NCI-H510A treated with DMSO at 0.1 percent for 48 hours (cell line): ENCODE measurements around the gene SDC3.

Experiments
- DNase-seq: peaks from one replicate; lab custom pipeline; 2025; lab: John Stamatoyannopoulos, UW

Gene SDC3

DNA sequence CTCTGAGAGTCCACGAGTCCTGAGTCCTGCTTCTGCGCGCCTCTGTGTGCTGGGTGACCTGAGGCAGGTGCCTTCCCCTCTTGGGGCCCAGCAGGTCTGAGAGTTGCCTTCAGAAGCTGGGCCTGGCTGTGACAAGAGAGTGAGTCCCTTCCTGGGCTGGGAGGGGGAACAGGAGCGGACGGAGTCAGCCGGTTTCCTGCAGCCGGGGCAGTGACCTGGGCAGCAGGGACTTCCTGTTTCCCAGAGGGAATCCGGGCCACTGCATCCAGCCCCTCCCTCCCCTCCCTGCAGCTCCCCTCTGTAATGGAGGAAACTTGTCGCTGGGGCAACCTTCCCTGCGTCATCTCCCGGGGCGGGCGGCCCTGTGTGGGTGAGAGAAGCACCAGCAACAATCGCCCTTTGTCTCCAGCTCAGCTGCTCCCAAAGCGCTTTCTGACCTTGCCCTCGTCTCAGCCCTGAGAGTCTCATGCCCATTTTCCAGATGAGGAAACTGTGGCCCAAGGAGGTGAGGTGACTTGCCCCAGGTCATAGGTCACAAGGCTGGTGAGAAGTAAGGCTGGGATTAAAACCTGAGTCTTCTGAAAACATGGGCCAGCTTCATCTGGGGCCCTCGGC is 61.1 kb downstream of the SDC3 start:
- peak; percentile 14 for DNase-seq

DNA sequence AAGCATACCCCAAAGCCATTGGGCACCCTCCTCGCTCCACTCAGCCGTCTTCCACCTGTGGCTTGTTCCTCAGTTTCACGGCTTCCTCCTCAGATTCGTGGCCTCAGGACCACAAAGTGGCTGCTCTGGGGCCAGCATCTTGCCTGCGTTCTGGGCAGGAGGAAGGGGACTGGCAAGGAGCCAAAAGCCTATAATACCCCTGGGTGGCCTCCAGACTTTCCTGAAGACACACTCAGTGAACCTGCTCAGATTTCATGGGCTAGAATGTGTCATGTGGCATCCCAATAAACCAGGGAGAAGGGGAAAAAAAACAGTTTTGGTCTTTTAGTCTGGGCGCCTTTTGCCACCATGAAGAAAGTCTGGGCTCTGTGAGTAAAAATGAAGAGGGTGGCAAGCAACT is 62.0 kb downstream of the SDC3 start:
- DNase-seq: no peak

DNA sequence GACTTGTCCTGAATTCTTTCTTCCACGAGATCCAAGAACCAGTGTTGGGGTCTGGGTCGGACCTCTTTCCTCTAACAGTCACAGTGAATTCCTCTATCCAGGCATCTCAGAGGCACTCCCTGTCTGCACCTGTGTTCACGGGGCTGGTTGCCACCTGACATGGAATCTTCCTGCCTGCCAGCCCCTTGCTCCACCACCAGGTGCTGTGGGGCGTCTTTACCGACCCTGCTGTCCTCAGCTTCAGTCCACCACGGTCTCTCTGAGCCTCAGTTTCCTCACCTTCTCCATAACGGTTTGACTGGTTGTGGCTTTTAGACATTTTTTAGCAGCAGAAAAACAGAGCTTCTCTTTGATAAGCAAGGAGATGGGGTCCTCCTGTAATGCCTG is 62.7 kb downstream of the SDC3 start:
- DNase-seq: no peak

DNA sequence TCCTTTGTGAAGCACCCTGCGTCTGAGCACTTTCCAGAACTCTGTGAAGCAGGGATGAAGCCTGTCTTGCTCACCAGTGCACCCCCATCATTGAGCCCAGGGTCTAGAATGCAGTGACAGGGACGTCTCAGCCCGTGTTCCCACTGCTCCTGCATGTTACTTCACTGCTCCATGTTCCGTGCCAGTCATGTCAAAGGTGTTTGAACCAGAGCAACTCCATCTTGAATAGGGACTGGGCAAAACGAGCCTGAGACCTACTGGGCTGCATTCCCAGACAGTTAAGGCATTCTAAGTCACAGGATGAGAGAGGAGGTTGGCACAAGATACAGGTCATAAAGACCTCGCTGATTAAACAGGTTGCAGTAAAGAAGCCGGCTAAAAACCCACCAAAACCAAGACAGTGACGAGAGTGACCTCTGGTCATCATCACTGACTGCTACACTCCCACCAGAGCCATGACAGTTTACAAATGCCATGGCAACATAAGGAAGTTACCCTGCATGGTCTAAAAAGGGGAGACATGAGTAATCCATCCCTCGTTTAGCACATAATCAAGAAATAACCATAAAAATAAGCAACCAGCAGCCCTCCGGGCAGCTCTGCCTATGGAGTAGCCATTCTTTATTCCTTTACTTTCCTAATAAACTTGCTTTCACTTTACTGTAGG is 63.2 kb downstream of the SDC3 start:
- DNase-seq: no peak

DNA sequence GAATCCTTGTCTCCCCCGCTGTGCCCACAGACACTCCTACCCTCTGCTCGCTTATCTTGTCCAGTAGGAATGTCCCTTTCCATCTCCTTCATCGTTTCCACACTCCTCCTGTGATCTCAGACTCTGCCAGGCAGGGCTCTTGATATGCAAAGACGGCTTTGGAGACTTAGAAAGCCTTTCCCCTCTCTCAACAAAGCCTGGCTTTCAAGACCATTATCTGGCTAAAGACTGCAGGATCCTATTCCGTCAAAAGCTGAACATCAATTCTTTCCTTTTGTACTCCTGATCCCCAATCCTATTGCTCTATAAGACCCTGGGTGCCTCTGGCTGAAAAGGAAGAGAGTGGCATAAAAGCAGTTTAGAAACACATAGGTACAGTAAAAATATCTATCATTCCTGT is 63.9 kb downstream of the SDC3 start:
- no peak for DNase-seq

DNA sequence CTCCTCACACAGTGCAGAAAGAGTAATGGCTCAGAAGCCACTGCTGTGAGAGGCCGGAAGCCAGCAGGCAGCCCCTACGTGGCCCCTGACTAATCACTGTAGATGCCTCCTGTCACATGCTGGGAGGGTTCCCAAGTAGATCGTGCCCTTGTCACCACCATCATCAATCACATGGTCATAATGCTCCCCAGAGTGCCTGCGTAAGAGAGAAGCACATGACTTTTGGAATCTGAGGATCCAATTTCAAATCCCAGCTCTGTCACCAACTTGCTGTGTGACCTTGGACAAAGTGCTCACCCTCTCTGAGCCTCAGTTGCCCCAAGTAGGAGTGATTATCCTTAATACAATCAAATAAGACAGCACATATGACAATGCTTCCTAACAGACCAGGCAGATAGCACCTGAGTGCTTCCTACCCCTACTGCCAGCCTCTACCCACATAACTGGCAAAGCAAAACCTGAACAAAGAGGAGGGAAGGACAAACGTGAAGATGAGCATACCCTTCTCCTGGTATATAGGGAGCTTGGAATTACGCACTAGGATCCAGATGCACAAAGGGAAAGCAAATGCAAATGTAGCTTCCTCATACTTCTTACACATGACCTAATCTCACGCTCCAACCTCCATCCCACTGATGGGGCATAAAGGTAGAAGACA is 65.7 kb downstream of the SDC3 start:
- DNase-seq: no peak

DNA sequence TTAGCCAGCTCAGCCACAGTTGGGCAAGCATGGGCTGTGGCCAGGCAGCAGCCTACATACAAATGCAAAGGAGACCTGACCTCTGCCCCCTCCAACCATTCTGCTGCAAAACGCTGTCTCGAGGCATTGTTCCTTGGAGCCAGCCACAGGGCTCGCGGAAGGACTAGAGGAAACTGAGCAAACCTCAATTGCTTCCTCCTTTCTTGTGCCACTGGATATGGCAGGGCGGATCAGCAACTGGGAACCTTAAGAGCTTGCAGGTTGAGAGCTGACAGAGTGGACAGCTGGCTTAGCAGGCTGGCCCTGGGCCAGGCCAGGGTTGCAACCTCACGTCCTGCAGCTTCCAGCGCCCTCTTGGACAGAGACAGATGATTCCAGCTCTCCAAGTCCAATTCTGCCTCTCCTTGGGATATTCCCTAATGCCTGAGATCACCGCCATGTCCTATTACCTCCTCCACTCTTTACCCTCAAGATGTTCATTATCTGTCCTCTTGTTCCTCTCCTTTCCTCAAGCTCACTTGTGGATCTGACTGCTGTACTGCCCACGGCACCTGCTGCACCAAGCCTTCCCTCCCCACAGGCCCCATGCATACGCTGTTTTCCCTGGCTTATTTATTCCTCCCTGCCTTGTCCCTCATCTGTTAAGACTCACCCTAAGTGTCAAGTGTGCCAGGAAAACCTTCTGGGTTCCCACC is 67.5 kb downstream of the SDC3 start:
- no peak for DNase-seq

DNA sequence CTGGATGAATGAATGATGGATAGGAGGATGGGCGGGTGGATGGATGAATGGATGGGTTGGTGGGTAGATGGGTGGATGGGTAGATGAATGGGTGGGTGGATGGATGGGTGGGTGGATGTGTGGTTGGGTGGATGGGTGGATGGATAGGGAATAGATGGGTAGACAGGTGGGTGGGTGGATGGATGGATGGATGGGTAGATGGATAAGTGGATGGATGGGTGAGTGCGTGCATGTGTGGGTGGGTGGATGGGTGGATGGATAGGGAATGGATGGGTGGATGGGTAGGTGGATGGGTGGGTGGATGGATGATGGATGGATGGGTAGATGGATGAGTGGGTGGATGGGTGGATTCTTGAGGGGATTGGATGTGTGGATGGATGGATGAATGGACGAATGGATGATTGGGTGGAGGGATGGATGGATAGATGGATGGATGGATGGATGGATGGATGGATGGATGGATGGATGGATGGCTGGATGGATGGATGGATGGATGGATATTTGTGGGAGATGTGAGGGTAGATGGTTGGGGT is 68.7 kb downstream of the SDC3 start:
- DNase-seq: no peak

DNA sequence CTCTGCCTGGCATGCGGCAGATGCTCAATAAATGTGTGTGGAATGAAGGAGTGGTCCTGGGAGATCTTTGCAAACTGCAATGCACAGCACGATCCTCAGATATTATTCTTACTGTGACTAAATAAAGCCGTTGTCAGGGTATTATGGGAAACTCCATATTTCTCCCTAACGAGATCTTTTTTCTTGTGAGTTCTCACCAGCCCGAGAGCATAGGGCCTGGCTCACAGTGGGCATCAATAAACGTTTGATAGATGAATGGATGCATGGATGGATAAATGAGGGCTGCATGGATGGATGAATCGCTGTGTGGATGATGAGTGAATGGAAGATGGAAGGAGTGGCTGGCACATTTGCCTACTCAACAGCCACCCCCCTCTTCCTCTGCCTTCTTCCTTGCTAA is 69.6 kb downstream of the SDC3 start:
- no peak for DNase-seq

DNA sequence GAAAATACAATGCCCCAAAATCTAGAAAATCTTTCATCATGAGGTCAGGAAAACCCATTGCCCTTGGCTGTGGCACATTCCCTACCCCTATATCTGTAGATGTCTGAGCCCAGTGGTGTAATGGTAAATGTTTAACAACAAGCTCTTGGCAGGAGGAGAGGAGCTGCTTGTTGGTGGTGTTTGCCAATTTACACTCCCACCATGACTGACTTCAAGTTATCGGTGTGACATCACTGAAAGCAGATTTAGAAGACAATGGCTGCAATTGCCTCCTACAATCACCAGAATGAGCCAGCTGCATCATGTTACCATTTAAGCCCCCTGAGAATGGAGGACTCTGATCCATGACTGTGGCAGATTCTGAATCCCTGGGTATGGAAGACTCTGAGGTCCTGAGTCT is 70.9 kb downstream of the SDC3 start:
- DNase-seq: no peak

DNA sequence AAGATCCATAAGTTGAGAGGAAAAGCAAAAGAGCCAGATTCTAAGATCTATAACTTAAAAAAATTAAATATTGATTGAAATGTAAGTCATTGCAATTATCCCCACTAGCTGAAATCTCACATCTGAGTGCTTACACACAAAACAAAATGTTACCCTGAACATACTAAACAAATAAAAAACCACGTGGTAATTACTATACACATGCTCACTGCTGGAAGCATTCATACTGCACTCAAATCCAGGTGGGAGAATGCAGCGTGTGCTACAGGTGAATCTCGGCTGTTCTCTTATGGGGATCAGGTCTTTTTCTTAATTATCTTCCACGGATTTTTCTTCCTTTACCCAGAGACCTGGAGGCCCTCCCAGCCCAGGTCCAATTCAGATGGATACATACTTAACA is 74.3 kb downstream of the SDC3 start:
- DNase-seq: no peak

DNA sequence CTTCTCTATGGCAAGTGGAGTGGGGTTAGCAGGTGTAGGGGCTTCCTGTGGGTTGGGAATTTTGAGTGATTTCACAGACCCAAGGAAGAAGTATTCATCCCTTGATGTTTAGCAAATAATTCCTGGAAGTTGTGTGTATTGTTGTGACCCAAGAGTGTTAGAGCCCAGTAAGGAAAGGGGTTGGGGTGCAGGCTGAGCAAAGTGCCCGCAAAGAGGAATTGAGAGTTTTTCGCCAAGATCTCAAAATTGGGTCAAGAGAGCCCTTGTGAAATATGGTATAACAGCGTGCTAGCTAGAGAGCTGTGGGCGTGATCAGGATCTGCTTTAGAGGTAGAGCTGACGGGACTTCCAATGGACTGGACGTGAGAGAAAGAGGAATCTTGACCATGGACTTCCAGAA is 78.0 kb downstream of the SDC3 start:
- DNase-seq: no peak

DNA sequence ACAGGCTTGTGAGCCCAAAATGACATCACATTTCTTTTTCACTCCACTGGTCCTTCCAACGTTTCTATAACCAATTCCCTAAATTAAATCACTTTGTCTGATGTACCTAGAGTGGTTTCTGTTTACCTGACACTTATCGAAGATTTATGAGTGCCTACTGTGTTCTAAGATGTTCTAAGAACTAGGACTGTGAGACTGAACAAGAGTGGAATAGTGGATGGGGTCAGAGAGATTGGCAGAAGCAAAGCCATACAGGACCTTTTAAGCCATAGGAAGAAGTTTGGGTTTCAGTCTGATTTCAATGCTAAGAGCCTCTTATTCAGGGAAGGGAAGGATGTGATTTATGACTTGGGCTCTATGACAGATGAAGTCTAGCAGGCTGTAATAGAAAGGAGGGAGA is 78.7 kb downstream of the SDC3 start:
- DNase-seq: no peak

DNA sequence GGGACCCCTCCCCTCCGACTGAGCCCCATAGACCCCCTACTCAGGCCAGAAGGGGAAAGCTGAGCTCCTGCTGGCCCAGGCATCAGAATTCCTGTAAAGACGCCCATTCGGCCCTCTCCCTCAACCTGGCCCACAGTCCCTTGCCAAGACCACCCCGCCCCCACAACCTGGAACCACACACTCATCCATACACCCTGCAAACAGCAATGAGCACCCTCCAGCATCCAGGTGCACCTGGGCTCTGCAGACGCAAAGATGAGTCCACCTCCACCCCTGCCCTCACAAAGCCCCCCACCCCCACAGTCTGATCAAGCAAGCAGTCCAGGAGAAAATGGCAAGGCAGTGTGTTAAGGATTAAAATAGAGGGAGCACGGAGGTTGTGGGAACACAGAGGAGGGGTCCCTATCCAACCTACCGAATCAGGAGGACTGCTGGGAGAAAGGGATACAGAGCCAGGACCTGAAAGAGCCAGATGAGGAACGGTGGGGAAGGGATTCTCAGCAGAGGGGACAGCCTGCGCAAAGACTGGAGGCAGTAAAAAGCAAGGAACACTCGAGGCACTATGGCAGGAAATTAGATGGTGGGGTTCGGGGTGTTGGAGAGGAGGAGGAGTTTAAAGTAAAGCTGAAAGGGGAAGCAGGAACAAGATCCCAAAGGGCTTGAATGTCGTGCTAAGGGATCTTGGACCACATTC is 83.7 kb downstream of the SDC3 start:
- no peak for DNase-seq

DNA sequence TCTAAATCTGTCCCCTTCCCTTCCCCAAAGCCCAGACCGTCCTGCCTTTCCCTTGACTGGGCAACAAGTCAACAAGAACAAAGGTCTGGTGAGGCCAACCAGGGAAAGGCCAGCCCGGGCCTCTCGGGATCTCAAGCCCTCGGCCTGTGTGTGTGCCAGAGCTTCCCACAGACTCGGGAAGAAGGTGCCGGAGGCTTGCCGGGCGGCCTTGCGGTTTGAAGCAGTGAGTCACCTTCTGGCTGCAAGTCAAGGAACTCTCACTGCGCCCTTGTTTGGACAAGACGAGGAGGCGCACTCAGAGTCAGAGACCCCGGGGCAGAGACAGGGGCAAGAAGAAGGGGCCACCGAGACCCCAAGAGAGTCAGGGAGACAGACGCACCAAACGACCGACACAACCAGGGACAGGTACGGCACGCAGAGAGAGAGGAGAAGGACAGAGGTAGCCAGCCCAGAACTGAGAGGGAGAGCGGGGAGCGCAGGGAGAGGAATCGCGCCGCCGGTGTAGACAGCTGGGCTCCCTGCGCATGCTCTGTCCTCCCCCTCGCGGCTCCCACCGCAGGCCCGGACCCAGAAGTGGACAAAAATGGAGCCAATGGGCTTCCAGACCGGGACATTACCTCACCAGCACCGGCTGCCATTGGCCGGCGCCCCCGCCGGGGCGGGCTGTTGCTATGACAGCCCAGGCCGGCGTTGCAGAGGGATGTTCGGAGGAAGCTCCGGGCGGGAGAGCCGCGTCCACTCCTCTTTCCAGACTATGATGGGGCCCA is 84.4 kb downstream of the SDC3 start:
- peak; percentile 84 for DNase-seq

DNA sequence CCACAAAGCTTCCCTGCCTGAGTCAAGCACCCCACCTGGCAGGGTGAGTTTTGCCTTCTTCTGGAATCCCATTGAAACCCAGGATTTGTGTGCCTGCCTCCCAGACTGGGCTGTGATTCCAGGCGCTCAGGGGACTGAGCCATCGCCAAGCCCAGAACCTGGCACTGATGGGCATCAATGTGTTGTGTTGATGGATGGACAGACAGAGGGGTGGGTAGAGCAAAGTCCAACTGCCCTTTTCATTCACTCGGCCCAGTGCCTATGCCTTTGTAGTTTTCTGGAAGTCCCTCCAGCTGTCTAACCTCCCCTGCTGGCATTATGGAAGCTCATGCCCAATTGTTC is 85.0 kb downstream of the SDC3 start:
- DNase-seq: no peak

DNA sequence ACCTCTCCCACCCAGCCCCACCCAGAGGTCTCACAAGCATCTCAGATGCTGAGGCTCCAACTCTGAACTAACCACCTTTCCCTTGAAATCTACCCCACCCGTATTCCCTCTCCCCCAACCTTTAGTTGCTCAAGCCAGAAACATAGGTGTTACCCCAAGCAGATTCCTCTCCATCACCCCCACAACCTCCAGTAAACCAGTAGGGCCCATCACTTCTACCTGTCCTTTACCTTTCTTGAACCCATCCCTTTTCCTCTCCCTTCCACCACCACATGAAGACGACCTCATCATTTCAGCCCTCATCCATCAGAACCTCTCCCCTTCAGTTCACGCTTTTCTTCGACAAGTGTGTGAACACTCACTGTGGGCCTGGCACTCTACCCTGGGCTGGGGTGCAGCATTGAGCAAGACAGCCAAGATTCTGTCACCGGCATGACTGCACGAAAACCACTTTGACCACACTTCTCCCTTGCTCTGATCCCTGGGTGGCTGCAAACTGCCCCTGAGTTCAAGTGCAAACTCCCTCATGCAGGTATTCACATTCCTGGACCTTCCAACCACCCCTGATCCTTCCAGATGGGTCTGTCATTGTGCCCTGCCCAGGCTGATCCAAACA is 85.5 kb downstream of the SDC3 start:
- DNase-seq: no peak

DNA sequence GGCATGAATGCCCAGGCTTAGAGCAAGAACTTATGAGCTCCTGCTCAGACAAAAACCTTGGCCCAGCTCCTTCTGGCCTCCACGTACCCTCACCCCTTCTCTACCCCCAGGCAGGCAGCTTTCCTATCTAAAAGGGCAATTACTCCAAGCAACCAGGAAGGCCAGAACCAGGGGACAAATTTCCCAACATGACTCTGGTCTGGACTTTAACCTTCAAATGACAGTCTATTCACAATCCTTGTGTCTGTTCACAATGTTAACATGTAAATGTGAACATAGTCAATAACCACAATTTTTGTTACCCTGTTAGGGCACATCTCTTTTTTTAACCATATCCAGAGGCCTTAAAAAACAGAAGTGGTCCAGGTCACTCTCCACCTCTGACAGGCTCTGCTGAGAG is 86.6 kb downstream of the SDC3 start:
- DNase-seq: no peak

DNA sequence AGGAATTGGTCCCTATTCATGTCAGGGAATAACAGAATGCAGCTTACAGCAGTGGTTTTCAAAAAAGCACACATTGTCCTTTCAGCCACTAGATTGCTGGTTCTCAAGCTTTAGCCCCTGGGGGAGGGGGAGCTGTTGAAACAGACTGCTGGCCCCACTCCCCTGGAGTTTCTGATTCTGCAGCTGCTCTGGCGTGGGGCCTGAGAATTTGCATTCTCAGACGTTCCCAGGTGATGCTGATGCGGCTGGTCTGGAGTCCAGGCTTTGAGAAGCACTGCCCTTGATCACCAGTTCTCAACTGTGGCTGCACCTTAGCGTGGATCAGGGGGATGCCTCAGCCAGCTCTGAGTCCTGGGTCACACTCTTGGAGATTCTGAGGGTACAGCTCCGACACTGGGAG is 88.3 kb downstream of the SDC3 start:
- no peak for DNase-seq
